ENCODE measurements around the gene BAZ2A. TPM values are rescaled to one million over a fixed set of nuclear protein-coding genes. Genes with fewer than 3 reads are reported as not detected.

BAZ2A gene
- total and polyA plus RNA-seq, 9 donors = 17.6 to 44.8 (median 35.6) TPM

Other genes with a start within 250 kb of the BAZ2A start
- gene TIMELESS, start 180.9 kb downstream of the BAZ2A start, total RNA-seq = 5.2 TPM
- 10 to 100 TPM; 14.5 to 22.8 (median 16.7) TPM for gene TIMELESS, start 180.9 kb downstream of the BAZ2A start, polyA plus RNA-seq (ENCODE audit: insufficient read depth in 1 of 8, insufficient read length in 8 of 8, low replicate concordance in 1 of 8)
- gene MIP, start 175.7 kb downstream of the BAZ2A start, total RNA-seq = not detected
- under 1 TPM in 4 of 8 donors, not detected in 4; 0.09 to 0.36 (median 0.18) TPM for gene MIP, start 175.7 kb downstream of the BAZ2A start, polyA plus RNA-seq (ENCODE audit: insufficient read depth in 1 of 8, insufficient read length in 8 of 8, low replicate concordance in 1 of 8)
- 2.0 TPM for gene SPRYD4, start 161.7 kb downstream of the BAZ2A start, total RNA-seq
- 1 to 10 TPM; 1.4 to 2.7 (median 1.8) TPM for gene SPRYD4, start 161.7 kb downstream of the BAZ2A start, polyA plus RNA-seq (ENCODE audit: insufficient read depth in 1 of 8, insufficient read length in 8 of 8, low replicate concordance in 1 of 8)
- 0.09 TPM for gene GLS2, start 142.2 kb downstream of the BAZ2A start, total RNA-seq
- under 1 TPM in 7 of 8 donors, not detected in 1; 0.32 to 0.78 (median 0.41) TPM for gene GLS2, start 142.2 kb downstream of the BAZ2A start, polyA plus RNA-seq (ENCODE audit: insufficient read depth in 1 of 8, insufficient read length in 8 of 8, low replicate concordance in 1 of 8)
- gene RBMS2, start 108.5 kb downstream of the BAZ2A start, total RNA-seq = 19.6 TPM
- 10 to 100 TPM; 13.0 to 29.3 (median 19.2) TPM for gene RBMS2, start 108.5 kb downstream of the BAZ2A start, polyA plus RNA-seq (ENCODE audit: insufficient read depth in 1 of 8, insufficient read length in 8 of 8, low replicate concordance in 1 of 8)
- 428 TPM for gene ATP5F1B, start 15.7 kb upstream of the BAZ2A start, total RNA-seq
- 100 to 1,000 TPM; 633 to 733 (median 708) TPM for gene ATP5F1B, start 15.7 kb upstream of the BAZ2A start, polyA plus RNA-seq (ENCODE audit: insufficient read depth in 1 of 8, insufficient read length in 8 of 8, low replicate concordance in 1 of 8)
- 73.6 TPM for gene PTGES3, start 58.0 kb upstream of the BAZ2A start, total RNA-seq
- 100 to 1,000 TPM; 199 to 246 (median 205) TPM for gene PTGES3, start 58.0 kb upstream of the BAZ2A start, polyA plus RNA-seq (ENCODE audit: insufficient read depth in 1 of 8, insufficient read length in 8 of 8, low replicate concordance in 1 of 8)
- gene NACA, start 95.0 kb upstream of the BAZ2A start, total RNA-seq = 1,652 TPM
- 1,000 to 10,000 TPM; 1,679 to 2,423 (median 2,076) TPM for gene NACA, start 95.0 kb upstream of the BAZ2A start, polyA plus RNA-seq (ENCODE audit: insufficient read depth in 1 of 8, insufficient read length in 8 of 8, low replicate concordance in 1 of 8)
- gene PRIM1, start 122.0 kb upstream of the BAZ2A start, total RNA-seq = 12.2 TPM
- 10 to 100 TPM in 6 of 8 donors, 1 to 10 TPM in 2; 9.3 to 13.9 (median 10.4) TPM for gene PRIM1, start 122.0 kb upstream of the BAZ2A start, polyA plus RNA-seq (ENCODE audit: insufficient read depth in 1 of 8, insufficient read length in 8 of 8, low replicate concordance in 1 of 8)
- 0.13 TPM for gene HSD17B6, start 133.0 kb upstream of the BAZ2A start, total RNA-seq
- under 1 TPM; 0.15 to 0.64 (median 0.44) TPM for gene HSD17B6, start 133.0 kb upstream of the BAZ2A start, polyA plus RNA-seq (ENCODE audit: insufficient read depth in 1 of 8, insufficient read length in 8 of 8, low replicate concordance in 1 of 8)